A549 (cell line): ENCODE data around the gene HPCAL1.

Experiments
- CTCF ChIP-seq: fragments of >200 bp; sonication (Bioruptor Twin); formaldehyde crosslinking; IDR thresholded peaks from 3 replicates; pipeline ENCODE4 v1.5.1; 2016
- HOXA7 ChIP-seq: fragments of 250-450 bp; sonication (Bioruptor Pico); IDR thresholded peaks from 2 replicates; pipeline ENCODE4 v1.5.0; 2020; ENCODE audit warnings: mild to moderate bottlenecking, moderate library complexity
- JUN ChIP-seq, 2 experiments: fragments of >200 bp; sonication (Bioruptor Twin); formaldehyde crosslinking; IDR thresholded peaks; 2 replicates in 1 of 2; 3 replicates in 1 of 2; pipeline ENCODE4 v1.6.1; 2016 to 2017
- POLR2A ChIP-seq: IDR thresholded peaks from 2 replicates; pipeline ENCODE4 v1.6.1; 2012; ENCODE audit warnings: mild to moderate bottlenecking, low read length
- RCOR1 ChIP-seq: fragments of 150-350 bp; IDR thresholded peaks from 2 replicates; pipeline ENCODE4 v1.6.1; 2014; ENCODE audit warnings: antibody characterized with exemption, low read length, low read depth

- no peak for TF ChIP-seq CTCF
- TF ChIP-seq HOXA7 (CRISPR knock-in tag) = no peak
- TF ChIP-seq POLR2A = no peak
- no peak for TF ChIP-seq RCOR1
- no peak for TF ChIP-seq JUN (IDR thresholded peaks at IDR 0.05)
Observed at GRCh38 chr2:10278763-10279471, 23.8 kb upstream of the HPCAL1 start.
